ENCODE results near the gene MBD5.
A peak's percentile ranks its signal among the peaks of the same experiment; 100 is the strongest.

The MBD5 gene

GRCh38 chr2:148237911-148238310 lies 217.0 kb downstream of the MBD5 start:
- no peak for DNase-seq

- DNase-seq, result no peak
Measured at GRCh38 chr2:148238561-148238960, 217.7 kb downstream of the MBD5 start.

GRCh38 chr2:148240838-148241237 lies 219.9 kb downstream of the MBD5 start:
- DNase-seq, result no peak

- DNase-seq, result peak; percentile 12
Measured at GRCh38 chr2:148244593-148245292, 223.9 kb downstream of the MBD5 start.

- no peak for DNase-seq
Measured at GRCh38 chr2:148251993-148252392, 231.1 kb downstream of the MBD5 start.

GRCh38 chr2:148252646-148253045 lies 231.8 kb downstream of the MBD5 start:
- no peak for DNase-seq

GRCh38 chr2:148253685-148254084 lies 232.8 kb downstream of the MBD5 start:
- DNase-seq, result no peak

- no peak for DNase-seq
Measured at GRCh38 chr2:148255929-148256328, 235.0 kb downstream of the MBD5 start.

- no peak for DNase-seq
Measured at GRCh38 chr2:148257276-148257675, 236.4 kb downstream of the MBD5 start.

GRCh38 chr2:148258124-148258523 lies 237.2 kb downstream of the MBD5 start:
- no peak for DNase-seq

GRCh38 chr2:148259674-148260073 lies 238.8 kb downstream of the MBD5 start:
- no peak for DNase-seq

- no peak for DNase-seq
Measured at GRCh38 chr2:148263890-148264289, 243.0 kb downstream of the MBD5 start.

- DNase-seq, result no peak
Measured at GRCh38 chr2:148273158-148273691, 252.3 kb downstream of the MBD5 start.

GRCh38 chr2:148279216-148279615 lies 258.3 kb downstream of the MBD5 start:
- DNase-seq, result no peak

GRCh38 chr2:148282201-148282600 lies 261.3 kb downstream of the MBD5 start:
- DNase-seq, result no peak

GRCh38 chr2:148292431-148292830 lies 271.5 kb downstream of the MBD5 start:
- no peak for DNase-seq

GRCh38 chr2:148298196-148298595 lies 277.3 kb downstream of the MBD5 start:
- DNase-seq, result no peak

- no peak for DNase-seq
Measured at GRCh38 chr2:148299616-148300015, 278.7 kb downstream of the MBD5 start.

GRCh38 chr2:148300544-148300943 lies 279.7 kb downstream of the MBD5 start:
- DNase-seq, result no peak

GRCh38 chr2:148301362-148301761 lies 280.5 kb downstream of the MBD5 start:
- DNase-seq, result no peak

GRCh38 chr2:148302526-148302925 lies 281.6 kb downstream of the MBD5 start:
- DNase-seq, result no peak

GRCh38 chr2:148303161-148303560 lies 282.3 kb downstream of the MBD5 start:
- DNase-seq, result no peak

- no peak for DNase-seq
Measured at GRCh38 chr2:148305476-148305875, 284.6 kb downstream of the MBD5 start.

- no peak for DNase-seq
Measured at GRCh38 chr2:148306027-148306426, 285.1 kb downstream of the MBD5 start.

- DNase-seq, result no peak
Measured at GRCh38 chr2:148317598-148317997, 296.7 kb downstream of the MBD5 start.
